HG02798 (cell line): ENCODE results near the gene OPCML.
"Not testable (repeated sequence)": the region's sequence is repeated elsewhere in the genome, so short reads cannot be mapped to it uniquely, and the experiment has no call there.

Experiments
- ATAC-seq: cut with Tn5 transposase; IDR thresholded peaks from one replicate; pipeline ENCODE4 v1.9.1; 2021; ENCODE audit warnings: mild to moderate bottlenecking; ENCODE audit not compliant: unreplicated experiment, poor library complexity

OPCML gene

DNA sequence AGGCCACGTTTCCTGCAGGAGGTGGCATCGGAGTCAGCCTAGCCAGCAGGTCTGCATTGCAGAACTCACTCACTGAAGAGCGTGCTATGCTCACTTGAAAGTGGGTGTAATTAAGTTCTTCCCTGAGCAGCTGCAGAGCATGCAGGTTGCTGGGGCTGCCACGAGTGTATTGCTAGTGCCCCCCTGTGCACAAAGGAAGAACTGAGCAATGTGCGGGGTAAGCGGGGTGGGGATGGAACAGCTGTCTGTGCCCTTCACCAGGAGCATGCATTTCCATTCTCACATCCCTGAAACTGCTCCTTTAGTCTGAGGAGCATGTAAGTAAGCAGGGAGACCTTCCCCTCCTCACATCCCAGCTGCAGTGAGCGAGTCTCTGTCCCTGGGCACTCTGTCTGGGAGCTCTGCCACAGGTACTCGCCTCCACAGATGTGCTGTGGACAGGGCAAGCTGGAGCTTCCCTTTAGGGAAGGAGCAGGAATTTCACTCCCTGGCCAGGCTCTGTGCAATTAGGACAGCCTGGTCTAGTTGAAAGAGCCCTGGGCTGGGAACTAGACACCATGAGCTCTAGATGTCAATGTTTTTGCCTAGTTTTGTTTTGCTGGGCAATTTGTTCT, 1130.1 kb downstream of the OPCML start:
- peak; percentile 94 for ATAC-seq

DNA sequence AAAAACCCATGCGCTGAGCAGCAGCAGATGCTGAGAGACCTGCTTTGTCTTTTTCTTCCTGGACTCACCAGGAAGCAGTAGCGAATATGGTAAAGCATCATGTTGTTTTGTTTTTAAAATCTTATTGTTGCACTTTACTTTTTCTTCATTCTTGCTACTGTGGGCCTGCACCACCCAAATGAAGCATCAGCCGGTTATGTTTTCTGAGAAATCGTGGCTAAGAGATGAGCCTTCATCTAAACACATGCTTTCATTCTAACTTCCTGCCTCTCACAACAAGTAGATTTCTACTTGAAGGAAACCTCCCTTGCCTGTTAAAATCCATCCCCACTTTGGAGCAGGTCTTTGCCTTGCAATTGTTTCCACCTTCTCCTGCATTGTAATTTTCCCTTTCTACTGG, 1136.0 kb downstream of the OPCML start:
- ATAC-seq, result no peak

DNA sequence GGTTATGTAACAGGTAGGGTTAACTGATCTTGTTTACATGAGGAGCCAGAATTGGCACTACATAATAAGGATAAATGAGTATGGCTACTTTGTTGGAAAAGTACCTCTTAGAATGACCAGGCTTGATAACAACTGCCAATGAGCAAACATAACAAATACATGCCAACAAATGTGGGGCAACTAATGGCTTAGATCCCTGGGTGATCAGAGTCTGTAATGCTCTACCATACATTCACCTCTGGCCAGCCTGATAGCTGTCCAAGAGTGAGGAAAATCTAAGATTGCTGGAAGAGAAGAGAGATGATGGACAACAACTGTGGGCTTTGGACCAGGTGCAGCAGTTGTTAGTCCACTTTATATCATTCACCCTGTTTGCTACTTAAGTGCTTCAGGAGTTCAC, 1136.9 kb downstream of the OPCML start:
- no peak for ATAC-seq

DNA sequence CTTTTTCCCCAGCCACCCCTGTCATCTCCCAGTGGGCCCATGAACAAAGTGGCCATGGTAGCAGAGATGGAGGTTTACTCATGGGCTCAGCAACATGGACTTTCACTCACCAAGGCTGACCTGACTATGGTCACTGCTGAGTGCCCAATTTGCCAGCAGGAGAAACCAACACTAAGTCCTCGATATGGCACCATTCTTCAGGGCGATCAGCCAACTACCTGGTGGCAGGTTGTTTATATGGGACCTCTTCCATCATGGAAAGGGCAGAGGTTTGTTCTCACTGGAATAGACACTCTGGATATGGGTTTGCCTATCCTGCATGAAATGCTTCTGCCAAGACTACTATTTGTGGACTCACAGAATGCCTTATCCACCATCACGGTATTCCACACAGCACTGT, 1152.8 kb downstream of the OPCML start:
- ATAC-seq, result no peak

DNA sequence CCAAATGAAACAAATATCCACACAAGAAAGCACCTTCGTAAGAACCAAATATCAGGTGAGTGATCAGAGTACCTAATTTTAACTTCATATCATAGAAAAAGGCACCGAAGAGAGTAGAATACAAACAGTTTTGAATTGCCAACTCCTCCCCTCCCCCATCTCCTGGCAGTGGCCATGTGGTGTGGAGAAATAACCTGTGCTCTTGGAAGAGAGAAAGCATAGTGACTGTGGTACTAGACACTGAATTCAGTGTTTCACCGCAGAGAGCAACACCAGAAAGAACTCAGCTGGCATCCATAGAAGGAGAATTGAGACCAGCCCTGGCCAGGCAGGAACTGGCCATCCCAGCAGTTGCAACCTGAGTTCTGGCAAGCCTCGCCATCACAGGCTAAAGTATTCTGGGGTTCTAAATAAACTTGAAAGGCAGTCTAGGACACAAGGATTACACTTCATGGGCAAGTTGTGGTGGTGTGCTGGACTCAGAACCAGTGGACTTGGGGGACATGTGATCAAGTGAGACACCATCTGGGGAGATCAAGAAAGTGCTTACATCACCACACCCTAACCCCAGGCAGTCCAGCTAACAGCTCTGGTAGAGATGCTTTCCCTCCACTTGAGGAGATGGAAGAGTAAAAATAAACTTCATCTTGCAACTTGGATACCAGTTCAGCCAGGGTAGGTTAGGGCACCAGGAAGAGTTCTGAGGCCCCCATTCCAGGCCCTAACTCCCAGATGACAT, 1158.7 kb downstream of the OPCML start:
- no peak for ATAC-seq

DNA sequence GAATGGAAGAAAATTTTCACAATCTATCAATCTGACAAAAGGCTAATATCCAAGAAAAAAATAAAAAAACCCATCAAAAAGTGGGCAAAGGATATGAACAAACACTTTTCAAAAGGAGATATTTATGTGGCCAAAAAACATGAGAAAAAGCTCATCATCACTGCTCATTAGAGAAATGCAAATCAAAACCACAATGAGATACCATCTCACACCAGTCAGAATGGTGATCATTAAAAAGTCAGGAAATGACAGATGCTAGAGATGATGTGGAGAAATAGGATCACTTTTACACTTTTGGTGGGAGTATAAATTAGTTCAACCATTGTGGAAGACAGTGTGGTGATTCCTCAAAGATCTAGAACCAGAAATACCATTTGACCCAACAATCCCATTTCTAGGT, 1162.2 kb downstream of the OPCML start:
- not testable (repeated sequence) for ATAC-seq

DNA sequence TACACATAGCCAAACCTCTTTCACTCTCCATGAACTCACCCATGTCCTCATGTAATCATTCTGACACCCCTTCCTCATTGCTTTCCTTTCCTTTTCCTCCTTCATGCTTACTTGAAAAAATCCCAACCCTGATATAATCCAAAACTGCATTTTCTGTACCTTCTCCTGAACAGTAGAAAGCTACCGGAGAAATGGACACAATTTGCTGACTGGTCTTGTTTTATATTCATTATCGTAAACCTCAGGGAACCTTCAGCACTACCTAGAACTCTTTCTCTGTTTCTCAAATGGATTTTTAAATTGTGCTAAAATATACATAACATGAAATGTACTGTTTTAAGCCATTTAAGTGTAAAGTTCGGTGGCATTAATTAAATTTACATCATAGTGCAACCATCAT, 1165.0 kb downstream of the OPCML start:
- no peak for ATAC-seq

DNA sequence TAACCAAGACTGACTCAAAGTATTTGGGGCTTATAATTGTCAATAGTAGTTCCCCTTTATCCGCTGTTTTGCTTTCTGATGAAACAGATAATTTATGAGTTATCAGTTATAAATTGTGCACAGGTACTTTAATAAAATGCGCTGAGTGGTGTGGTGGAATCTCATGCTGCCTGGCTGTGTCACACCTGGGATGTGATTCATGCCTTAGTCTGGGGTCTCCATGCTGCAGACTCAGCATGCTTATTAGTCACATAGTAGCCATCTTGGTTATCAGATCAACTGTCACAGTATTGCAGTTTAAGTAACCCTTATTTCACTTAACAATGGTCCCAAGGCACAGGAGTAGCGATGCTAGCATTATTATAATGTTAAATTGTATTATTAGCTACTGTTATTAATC, 1166.7 kb downstream of the OPCML start:
- ATAC-seq, result no peak
